Activated T-helper 17 cell treated with anti-CD3 and anti-CD28 coated beads, Interleukin-2, amount 50 U/mL, for 72 hours (primary cell): ENCODE data around the gene RAVER1. TPM values are rescaled to one million over a fixed set of nuclear protein-coding genes. Genes with fewer than 3 reads are reported as not detected.

ENCODE experiments used
- ATAC-seq: fragments of 150-1000 bp; cut with Tn5 transposase; replicated peaks from 2 replicates; pipeline ENCODE4 v1.10.0; 2021; ENCODE audit warnings: mild to moderate bottlenecking, moderate library complexity
- H3K27ac Mint-ChIP-seq: one replicate; pipeline ENCODE4 v1.8.0; 2022; ENCODE audit warnings: mixed read lengths
- H3K27me3 Mint-ChIP-seq: one replicate; pipeline ENCODE4 v1.8.0; 2022; ENCODE audit warnings: mixed read lengths
- H3K36me3 Mint-ChIP-seq: one replicate; pipeline ENCODE4 v1.8.0; 2022; ENCODE audit warnings: low read depth, mild to moderate bottlenecking, mixed read lengths
- H3K4me1 Mint-ChIP-seq: one replicate; pipeline ENCODE4 v1.8.0; 2022; ENCODE audit warnings: mixed read lengths
- H3K4me3 Mint-ChIP-seq: one replicate; pipeline ENCODE4 v1.8.0; 2022; ENCODE audit warnings: mild to moderate bottlenecking, mixed read lengths
- H3K9me3 Mint-ChIP-seq: one replicate; pipeline ENCODE4 v1.8.0; 2022; ENCODE audit warnings: mixed read lengths
- total RNA-seq, 2 donors: library from RNA; stranded (reverse); gene quantifications; one replicate each; pipeline ENCODE4 v1.2.3, GENCODE V29; 2022

RAVER1 gene
- total RNA-seq, 2 donors from 2014 or later: 66.3 to 88.7 TPM

DNA sequence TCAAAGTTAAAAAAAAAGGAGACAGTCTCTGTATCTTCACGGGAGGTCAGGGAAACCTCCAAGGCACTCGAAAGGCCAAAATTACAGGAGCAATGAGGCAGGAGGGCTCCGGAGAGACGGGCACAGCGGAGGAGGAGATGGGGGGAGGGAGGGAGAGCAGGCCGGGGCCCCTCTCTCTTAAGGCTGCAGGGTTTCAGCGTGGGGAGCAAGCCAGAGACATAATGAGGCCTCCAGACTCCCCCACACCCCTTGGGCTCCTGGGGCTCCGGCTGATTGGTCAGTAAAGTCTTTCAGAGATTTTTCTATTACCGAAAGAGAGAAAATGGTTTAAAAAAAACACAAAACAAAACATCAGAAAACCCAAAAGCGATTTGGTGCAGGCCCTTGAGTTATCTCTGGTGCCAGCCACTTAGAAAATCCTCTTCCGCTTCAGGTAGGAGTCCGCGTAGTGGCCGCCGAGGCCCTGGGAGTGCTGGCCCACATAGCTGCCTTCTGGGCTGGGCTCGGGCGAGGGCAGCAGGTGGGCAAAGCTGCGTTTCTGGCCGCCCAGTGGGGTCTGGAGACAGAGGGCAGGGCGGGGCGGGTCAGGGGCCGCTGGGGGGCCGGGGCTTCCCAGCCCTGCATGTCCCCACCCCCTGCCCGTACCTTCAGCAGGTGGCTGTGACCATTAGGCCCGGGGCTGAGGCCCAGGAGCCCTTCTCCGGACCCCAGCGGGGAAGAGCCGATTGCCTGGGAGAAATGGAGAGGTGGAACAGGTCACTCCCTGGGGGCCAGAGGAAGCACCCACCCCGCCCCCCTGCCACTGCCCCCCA is 16.1 kb downstream of the RAVER1 start:
- ATAC-seq: no peak
- H3K27ac Mint-ChIP-seq: no peak overlapping the region
- H3K9me3 Mint-ChIP-seq: no peaks in the 10 kb centered on the region
- no peaks in the 10 kb centered on the region for H3K27me3 Mint-ChIP-seq
- peaks cover 64% of the 10 kb centered on the region for H3K36me3 Mint-ChIP-seq
- peaks cover 15% of the 10 kb centered on the region for H3K4me1 Mint-ChIP-seq
- no peak overlapping the region for H3K4me3 Mint-ChIP-seq

DNA sequence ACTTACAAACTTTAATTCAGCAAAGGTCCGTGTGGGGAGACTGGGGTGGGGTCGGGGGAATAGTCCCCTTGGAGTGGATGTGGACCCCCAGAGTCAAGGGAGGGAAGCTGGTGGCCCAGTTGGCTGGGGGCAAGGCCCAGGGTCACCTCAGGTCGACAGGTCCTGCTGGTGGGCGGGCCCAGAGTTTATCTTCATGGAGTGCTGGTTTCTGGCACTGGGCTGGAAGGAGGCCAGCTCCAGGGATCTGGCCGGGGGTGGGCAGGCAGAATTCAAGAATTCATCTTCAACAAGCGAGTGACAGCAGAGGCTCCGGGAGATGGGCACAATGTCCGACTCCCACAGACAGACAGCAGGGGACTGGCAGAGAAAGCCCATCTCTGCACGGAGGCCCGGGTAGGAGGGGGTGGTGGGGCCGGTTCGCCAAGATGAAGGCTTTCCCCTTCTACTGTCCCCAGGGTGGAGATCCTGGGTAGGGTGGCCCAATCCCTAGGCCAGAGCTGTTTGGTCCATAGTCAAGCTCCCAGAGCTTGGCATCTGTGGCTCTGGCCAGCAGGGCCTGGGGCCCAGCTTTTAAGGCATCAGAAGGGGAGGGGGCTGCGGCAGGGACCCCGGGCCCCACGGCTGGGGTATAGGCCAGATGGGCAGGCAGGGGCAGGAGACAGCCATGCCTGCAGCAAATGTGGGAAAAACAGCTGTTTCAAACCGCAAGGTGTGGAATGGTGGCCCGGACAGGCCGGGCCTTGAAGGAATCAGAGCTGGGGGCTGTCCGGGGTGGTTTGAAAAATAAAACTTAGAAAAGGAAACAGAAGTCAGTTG is 16.9 kb downstream of the RAVER1 start:
- Mint-ChIP-seq H3K27ac (peak overlapping the region; percentile 83), H3K4me3 (peak overlapping the region; percentile 88), H3K9me3 (no peaks in the 10 kb centered on the region), H3K36me3 (peaks cover 57% of the 10 kb centered on the region), H3K27me3 (no peaks in the 10 kb centered on the region), H3K4me1 (peaks cover 15% of the 10 kb centered on the region)
- peak; percentile 17 for ATAC-seq

DNA sequence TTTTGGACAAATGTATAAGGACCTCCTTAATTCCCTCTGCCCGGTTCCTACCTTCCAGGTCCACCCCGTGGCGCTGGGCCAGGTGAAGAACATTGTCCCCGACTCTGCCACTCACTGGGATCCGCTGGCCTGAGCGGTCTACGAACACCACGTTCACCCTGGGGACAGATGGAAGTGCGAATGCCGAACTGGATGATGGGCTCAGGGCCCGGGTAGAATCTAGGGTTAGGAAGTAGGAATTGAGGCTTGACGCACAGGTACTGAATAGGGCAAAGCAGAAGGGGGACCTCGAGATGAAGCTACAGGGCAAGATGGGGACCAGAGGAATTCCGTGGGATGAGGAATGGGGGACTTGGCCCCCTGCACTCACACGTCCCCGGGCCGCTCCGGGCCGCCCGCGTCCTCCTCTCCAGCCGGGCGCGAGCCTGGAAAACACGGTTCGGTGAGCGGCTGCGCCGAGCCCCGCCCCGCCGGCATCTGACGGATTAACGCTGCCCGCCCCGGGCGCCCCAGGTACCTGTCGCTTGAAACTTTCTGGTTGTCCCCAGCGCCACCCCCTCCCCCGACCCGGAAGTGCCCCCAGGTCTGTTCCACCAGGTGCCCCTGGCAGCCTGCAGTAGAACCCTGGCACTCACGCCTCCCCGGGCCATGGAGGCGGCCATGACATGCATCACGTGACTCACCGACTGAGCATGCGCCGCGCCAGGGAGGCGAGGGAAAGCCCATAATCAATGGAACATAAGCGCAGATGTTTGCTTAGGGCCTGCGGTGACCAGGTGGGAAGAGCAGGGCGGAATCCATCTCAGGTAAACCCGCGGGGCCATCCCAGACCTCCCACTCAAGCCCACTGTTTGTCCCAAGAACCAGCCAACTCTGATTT is 17.8 kb downstream of the RAVER1 start, which contains the start of gene FDX2:
Gene FDX2 (minus strand): TSS at position 681 of the 880 bp plus-strand sequence. CDS start 19 bp downstream, at position 662.
- peaks cover 15% of the 10 kb centered on the region for H3K4me1 Mint-ChIP-seq
- no peaks in the 10 kb centered on the region for H3K27me3 Mint-ChIP-seq
- H3K36me3 Mint-ChIP-seq: peaks cover 57% of the 10 kb centered on the region
- no peaks in the 10 kb centered on the region for H3K9me3 Mint-ChIP-seq
- H3K4me3 Mint-ChIP-seq: peak within 1 kb of the TSS; percentile 88
- peak within 1 kb of the TSS; percentile 83 for H3K27ac Mint-ChIP-seq
- ATAC-seq: peak; percentile 91

DNA sequence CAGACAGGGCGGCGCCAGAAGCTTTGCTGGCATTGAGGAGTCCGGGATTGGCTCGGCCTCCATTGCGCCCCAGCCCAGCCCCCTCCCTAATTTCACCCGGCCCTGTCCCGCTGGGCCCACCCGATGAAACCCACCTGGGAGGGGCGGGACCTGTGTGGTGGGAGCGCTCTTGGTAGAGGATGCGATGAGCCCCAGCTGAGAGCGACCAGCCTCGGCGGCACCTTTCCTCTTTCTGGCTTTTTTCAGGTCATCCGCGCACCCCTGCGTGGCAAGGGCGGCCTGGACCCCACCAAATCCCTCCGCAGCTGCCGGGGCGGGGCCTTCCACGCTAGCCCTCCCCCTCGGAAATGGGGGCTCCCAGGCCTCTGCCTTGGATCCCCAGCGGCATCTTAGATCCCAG is 23.9 kb downstream of the RAVER1 start, which contains the start of gene ZGLP1:
Gene ZGLP1 (minus strand): TSS at position 393 of the 400 bp plus-strand sequence.
- Mint-ChIP-seq H3K36me3 (peaks cover 10% of the 10 kb centered on the region), H3K27me3 (no peaks in the 10 kb centered on the region)
- ATAC-seq: no peak

DNA sequence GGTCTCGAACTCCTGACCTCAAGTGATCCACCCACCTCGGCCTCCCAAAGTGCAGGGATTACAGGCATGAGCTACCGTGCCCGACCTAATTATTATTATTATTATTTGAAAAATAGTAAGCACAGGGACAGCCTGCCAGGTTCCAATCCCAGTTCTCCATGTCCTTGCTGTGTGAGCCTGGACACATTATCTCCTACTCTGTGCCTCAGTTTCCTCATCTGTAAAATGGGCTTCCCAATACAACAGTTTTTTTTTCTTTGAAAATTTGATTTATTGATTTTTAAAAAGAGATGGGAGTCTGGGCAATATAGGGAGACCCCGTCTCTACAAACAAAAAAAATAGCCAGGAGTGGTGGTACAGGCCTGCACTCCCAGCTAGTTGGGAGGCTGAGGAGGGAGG is 27.0 kb downstream of the RAVER1 start:
- H3K36me3 Mint-ChIP-seq: peaks cover 10% of the 10 kb centered on the region
- H3K4me1 Mint-ChIP-seq: peaks cover 7% of the 10 kb centered on the region
- H3K4me3 Mint-ChIP-seq: no peak overlapping the region
- no peak for ATAC-seq
- H3K27me3 Mint-ChIP-seq: no peaks in the 10 kb centered on the region
- H3K9me3 Mint-ChIP-seq: no peaks in the 10 kb centered on the region
- H3K27ac Mint-ChIP-seq: no peak overlapping the region

More for the DNA sequence above, 23.9 kb downstream of the RAVER1 start, which contains the start of gene ZGLP1:
- no peaks in the 10 kb centered on the region for H3K4me1 Mint-ChIP-seq
- no peak within 1 kb of the TSS for H3K27ac Mint-ChIP-seq
- no peak within 1 kb of the TSS for H3K4me3 Mint-ChIP-seq
- no peaks in the 10 kb centered on the region for H3K9me3 Mint-ChIP-seq

DNA sequence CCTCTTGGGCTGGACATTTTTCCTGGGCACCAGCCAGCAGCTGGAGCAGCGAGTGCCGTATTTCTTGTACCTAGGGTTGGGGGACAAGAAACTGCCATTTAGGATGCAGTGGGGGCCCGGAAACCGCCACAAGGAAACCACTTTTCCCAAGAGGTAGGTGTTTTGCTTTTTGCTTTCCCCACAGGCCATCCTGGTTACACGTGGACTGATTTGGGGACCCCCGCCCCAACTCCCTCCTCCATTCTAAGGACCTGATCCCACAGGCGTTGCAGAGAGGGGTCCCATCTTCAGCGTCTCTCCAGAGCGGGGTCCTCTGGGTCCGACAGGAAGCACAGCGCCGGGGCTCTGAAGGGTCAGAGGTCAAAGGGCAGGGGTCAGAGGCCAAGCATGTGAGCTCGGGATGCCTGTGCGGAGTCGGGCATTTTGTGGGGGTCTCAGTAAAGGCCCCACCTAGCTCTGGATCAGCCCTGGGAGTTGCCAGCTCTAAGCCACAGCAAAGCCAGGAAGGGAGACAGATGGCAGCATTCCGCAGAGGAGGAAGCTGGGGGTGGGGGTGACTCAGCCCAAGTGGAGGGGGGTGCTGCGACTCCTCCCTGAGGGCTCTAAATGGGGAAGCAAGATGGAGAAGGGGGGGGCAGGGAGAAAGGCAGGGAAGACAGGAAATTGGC is 28.1 kb downstream of the RAVER1 start:
- Mint-ChIP-seq H3K36me3 (peaks cover 10% of the 10 kb centered on the region), H3K4me1 (peaks cover 7% of the 10 kb centered on the region), H3K4me3 (peak overlapping the region; percentile 74), H3K27ac (peak overlapping the region; percentile 59), H3K27me3 (no peaks in the 10 kb centered on the region), H3K9me3 (no peaks in the 10 kb centered on the region)
- ATAC-seq: no peak

DNA sequence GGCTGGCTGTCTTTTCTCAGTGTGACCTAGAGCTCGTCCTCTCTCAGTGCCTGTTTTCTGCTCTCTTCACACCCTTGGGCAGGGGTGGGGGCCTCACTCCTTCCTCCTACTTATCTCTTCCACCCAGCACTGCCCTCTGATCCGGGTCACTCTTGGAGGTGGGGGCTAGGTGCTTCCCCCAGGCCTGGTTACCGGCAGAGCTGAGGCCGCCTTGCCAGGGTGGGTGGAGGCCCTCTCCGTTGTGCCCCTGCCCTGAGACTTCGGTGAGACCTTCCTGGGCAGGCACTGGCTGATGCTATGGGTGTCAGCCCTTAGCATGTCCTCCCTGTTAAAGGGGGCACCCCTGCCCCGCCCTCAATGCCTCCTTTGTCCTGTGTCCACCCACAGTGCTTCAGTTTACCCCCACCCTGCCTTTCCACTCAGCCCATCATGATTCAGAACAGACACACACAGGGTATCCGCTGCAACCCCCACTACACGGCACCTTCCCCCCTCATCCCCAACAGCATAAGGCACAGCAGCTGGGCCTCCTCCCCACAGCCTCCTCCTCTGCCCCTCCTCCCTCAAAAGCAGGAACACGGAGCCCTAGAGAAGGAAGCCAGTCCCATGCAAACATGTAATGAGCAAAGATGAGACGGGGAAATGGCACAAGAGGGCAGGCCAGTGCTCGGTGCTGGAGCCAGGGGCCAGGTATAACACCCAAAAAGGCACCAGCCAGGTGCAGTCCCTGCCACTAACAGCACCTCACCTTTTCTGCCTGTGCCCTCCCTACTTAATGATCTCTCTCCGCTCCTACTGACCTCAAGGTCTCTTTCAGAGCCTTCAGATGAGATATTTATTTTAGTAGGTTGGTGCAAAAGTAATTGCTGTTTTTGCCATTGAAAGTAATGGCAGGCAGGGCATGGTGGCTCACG is 33.5 kb downstream of the RAVER1 start:
- peaks cover 10% of the 10 kb centered on the region for H3K36me3 Mint-ChIP-seq
- peaks cover 4% of the 10 kb centered on the region for H3K27me3 Mint-ChIP-seq
- ATAC-seq: no peak
- H3K4me1 Mint-ChIP-seq: peaks cover 13% of the 10 kb centered on the region
- H3K4me3 Mint-ChIP-seq: no peak overlapping the region
- H3K27ac Mint-ChIP-seq: no peak overlapping the region
- no peaks in the 10 kb centered on the region for H3K9me3 Mint-ChIP-seq

DNA sequence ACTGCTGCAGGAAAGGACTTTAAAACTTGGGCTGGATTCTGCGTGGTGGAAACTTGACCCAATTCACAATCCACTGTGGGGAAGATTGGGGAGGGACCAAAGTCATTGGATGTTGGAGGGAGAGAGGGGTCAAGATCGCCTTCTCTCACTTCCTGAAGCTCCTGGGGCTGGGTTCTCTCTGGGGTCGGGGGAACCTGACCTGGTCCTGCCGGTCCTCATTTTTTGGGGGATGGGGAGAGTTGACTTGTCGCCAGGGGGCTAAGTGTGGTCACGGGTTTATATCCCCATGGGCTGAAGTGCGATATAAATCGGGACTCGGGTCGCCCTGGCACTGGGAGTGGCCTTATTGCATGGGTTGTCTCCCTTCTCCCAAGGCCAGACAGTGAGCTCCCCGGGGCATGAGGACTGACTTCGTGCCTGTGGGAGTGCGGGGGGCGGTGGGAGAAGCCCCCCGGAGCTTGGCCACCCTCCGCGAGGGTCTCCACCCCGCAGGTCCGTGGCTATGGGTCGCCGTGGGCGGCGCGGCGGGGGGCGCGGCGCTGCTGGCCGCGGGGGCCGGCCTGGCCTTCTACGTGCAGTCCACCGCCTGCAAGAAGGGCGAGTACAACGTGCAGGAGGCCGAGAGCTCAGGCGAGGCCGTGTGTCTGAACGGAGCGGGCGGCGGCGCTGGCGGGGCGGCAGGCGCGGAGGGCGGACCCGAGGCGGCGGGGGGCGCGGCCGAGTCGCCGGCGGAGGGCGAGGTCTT is 37.3 kb downstream of the RAVER1 start:
- peaks cover 20% of the 10 kb centered on the region for H3K27me3 Mint-ChIP-seq
- H3K4me1 Mint-ChIP-seq: peaks cover 18% of the 10 kb centered on the region
- peak overlapping the region; percentile 74 for H3K4me3 Mint-ChIP-seq
- peaks cover 7% of the 10 kb centered on the region for H3K36me3 Mint-ChIP-seq
- peak overlapping the region; percentile 78 for H3K27ac Mint-ChIP-seq
- ATAC-seq: no peak
- H3K9me3 Mint-ChIP-seq: no peaks in the 10 kb centered on the region

DNA sequence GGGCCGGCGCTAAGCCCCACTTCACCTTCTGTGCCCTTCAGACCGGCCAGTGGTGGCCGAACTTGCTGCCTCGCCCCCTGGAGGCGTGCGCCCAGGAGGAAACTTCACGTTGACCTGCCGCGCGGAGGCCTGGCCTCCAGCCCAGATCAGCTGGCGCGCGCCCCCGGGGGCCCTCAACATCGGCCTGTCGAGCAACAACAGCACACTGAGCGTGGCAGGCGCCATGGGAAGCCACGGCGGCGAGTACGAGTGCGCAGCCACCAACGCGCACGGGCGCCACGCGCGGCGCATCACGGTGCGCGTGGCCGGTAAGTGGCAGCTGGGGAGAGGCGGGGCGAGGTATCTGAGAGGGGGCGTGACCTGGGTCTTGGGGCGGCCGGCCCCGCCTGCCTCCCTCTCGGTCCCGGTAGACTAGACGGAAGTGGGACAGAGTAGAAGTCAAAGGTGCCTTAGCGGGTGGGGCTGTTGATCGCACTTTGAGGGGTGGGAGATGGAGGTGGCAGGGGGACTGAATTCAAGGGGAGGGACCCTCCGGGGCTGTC is 38.0 kb downstream of the RAVER1 start:
- Mint-ChIP-seq H3K27ac (peak overlapping the region; percentile 78), H3K36me3 (peaks cover 12% of the 10 kb centered on the region), H3K4me3 (peak overlapping the region; percentile 74), H3K9me3 (no peaks in the 10 kb centered on the region), H3K4me1 (peaks cover 22% of the 10 kb centered on the region), H3K27me3 (peaks cover 25% of the 10 kb centered on the region)
- peak; percentile 77 for ATAC-seq

DNA sequence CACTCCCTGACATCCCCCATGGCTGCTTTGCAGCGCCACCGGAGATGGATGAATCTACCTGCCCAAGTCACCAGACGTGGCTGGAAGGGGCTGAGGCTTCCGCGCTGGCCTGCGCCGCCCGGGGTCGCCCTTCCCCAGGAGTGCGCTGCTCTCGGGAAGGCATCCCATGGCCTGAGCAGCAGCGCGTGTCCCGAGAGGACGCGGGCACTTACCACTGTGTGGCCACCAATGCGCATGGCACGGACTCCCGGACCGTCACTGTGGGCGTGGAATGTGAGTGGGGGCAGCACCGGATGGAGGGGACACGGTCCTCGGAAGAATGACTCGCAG is 39.0 kb downstream of the RAVER1 start:
- Mint-ChIP-seq H3K27ac (no peak overlapping the region), H3K36me3 (peaks cover 17% of the 10 kb centered on the region), H3K4me3 (peak overlapping the region; percentile 74), H3K27me3 (peaks cover 29% of the 10 kb centered on the region), H3K4me1 (peaks cover 27% of the 10 kb centered on the region), H3K9me3 (no peaks in the 10 kb centered on the region)
- ATAC-seq: no peak

DNA sequence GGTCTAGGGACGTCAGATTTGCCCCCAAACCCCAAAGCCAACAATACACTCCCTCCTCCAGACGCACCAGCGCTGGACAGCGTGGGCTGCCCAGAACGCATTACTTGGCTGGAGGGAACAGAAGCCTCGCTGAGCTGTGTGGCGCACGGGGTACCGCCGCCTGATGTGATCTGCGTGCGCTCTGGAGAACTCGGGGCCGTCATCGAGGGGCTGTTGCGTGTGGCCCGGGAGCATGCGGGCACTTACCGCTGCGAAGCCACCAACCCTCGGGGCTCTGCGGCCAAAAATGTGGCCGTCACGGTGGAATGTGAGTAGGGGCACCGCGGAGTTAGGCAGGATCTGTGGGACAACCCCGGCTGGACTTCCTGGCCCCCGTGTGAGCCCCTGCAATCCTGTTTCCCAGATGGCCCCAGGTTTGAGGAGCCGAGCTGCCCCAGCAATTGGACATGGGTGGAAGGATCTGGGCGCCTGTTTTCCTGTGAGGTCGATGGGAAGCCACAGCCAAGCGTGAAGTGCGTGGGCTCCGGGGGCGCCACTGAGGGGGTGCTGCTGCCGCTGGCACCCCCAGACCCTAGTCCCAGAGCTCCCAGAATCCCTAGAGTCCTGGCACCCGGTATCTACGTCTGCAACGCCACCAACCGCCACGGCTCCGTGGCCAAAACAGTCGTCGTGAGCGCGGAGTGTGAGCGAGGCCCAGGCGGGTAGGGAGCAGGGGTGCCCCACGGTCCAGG is 39.5 kb downstream of the RAVER1 start:
- H3K27me3 Mint-ChIP-seq: peaks cover 30% of the 10 kb centered on the region
- H3K4me3 Mint-ChIP-seq: peak overlapping the region; percentile 74

More for the DNA sequence above, 39.5 kb downstream of the RAVER1 start:
- Mint-ChIP-seq H3K4me1 (peaks cover 28% of the 10 kb centered on the region), H3K27ac (peak overlapping the region; percentile 61), H3K9me3 (no peaks in the 10 kb centered on the region), H3K36me3 (peaks cover 17% of the 10 kb centered on the region)
- no peak for ATAC-seq
